ENCODE data around the gene NOD1.

DNA sequence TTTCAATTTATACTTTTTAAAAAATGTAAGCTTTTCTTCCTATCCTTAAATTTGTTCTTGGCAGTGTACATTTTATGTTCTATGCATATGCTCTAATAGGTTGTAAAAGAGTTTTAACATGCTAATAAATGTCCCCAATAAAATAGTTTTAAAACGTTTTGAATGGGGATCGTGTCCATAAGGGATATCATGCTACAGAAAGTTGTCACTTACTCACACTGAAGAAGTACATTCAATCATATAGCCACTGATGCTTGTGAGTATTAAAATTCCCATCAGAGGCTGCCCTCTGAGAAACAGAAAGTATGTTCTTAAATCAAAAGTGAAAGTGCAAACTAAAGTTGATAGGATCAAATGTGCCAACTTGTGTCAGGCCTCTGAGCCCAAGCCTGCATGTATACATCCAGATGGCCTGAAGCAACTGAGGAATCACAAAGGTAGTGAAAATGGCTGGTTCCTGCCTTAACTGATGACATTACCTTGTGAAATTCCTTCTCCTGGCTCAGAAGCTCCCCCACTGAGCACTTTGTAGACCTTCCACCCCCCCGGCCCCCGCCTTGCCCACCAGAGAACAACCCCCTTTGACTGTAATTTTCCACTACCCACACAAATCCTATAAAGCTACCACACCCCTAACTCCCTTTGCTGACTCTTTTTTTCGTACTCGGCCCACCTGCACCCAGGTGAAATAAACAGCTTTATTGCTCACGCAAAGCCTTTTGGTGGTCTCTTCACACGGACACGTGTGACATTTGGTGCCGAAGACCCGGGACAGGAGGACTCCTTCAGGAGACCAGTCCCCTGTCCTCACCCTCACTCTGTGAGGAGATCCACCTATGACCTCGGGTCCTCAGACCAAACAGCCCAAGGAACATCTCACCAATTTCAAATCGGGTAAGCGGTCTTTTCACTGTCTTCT, 877 bp upstream of the NOD1 start:
- no peak for TF ChIP-seq SIN3A (conservative IDR thresholded peaks at IDR 0.05 in 1 of 2, IDR thresholded peaks at IDR 0.05 in 1 of 2; ENCODE audit: low read depth in 1 of 2, low read length in 2 of 2)
- no peak for TF ChIP-seq TEAD4 (IDR thresholded peaks at IDR 0.05; ENCODE audit: low read depth, low read length)
- TF ChIP-seq POLR2A (IDR thresholded peaks at IDR 0.05; ENCODE audit: control extremely low read depth in 1 of 2, low read depth in 2 of 2, low read length in 2 of 2) = no peak
- no peak for TF ChIP-seq GABPA (IDR thresholded peaks at IDR 0.05; ENCODE audit: borderline replicate concordance, insufficient read depth, low read length)
- no peak for TF ChIP-seq JUN (IDR thresholded peaks at IDR 0.05; ENCODE audit: low read depth, low read length)

Measured in H1 (cell line).